ENCODE results near the gene ZNF844. TPM values are rescaled to one million over a fixed set of nuclear protein-coding genes. Genes with fewer than 3 reads are reported as not detected.

The ZNF844 gene
- total RNA-seq, 4 donors from 2014 or later = 8.0 to 19.0 (median 9.9) TPM

DNA sequence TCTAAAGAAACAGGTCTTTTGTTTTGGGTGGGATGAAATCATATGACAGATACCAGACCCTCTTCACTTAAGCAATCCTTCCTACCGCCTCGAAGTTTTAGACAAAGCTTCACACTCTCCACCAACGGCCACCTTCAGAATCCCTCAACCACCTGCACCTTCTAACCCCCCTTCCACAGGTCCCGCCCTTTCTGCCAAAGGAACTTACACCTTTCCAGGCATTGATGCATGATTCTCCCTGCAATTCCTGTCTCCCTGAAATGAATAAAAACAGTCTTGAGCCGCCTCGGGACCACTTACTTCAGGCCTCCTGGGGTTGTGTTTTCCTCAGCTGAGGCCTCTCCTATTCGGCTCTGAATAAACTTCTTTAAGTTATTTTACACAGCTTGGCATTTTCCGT is 29.9 kb upstream of the ZNF844 start:
- Histone ChIP-seq H3K36me3 (peaks cover 0 to 3% of the 10 kb centered on the region in 2 donors), H3K27ac (peak overlapping the region in 2 of 4 donors; percentile 86 to 94), H3K9me3 (no peaks in the 10 kb centered on the region), H3K27me3 (no peaks in the 10 kb centered on the region), H3K4me3 (peak overlapping the region; percentile 72 to 86), H3K4me1 (peaks cover 0 to 34% (median 0%) of the 10 kb centered on the region in 3 donors)
- TF ChIP-seq POLR2A (IDR thresholded peaks at IDR 0.05) (no peak), POLR2AphosphoS5 (IDR thresholded peaks at IDR 0.05) (no peak), EP300 (IDR thresholded peaks at IDR 0.05) (no peak)
- TF ChIP-seq, protein P1, sequence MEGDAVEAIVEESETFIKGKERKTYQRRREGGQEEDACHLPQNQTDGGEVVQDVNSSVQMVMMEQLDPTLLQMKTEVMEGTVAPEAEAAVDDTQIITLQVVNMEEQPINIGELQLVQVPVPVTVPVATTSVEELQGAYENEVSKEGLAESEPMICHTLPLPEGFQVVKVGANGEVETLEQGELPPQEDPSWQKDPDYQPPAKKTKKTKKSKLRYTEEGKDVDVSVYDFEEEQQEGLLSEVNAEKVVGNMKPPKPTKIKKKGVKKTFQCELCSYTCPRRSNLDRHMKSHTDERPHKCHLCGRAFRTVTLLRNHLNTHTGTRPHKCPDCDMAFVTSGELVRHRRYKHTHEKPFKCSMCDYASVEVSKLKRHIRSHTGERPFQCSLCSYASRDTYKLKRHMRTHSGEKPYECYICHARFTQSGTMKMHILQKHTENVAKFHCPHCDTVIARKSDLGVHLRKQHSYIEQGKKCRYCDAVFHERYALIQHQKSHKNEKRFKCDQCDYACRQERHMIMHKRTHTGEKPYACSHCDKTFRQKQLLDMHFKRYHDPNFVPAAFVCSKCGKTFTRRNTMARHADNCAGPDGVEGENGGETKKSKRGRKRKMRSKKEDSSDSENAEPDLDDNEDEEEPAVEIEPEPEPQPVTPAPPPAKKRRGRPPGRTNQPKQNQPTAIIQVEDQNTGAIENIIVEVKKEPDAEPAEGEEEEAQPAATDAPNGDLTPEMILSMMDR (IDR thresholded peaks at IDR 0.05) = no peak
- ATAC-seq = no peak
- WGBS, 2 donors (ENCODE audit: low coverage in 1 of 2) = 30 to 31% methylated on average over 7 to 8 of the region's 8 CpGs

- Histone ChIP-seq H3K27me3 (no peaks in the 10 kb centered on the region), H3K27ac (peak within 1 kb of the TSS; percentile 71 to 94 (median 88)), H3K4me3 (peak within 1 kb of the TSS; percentile 72 to 86), H3K9me3 (no peaks in the 10 kb centered on the region), H3K36me3 (no peaks in the 10 kb centered on the region), H3K4me1 (peaks cover 0 to 34% (median 0%) of the 10 kb centered on the region in 3 donors)
- TF ChIP-seq, protein P1 (IDR thresholded peaks at IDR 0.05) = no peak
- TF ChIP-seq POLR2AphosphoS5 (IDR thresholded peaks at IDR 0.05) = peak; percentile 58
- no peak for TF ChIP-seq EP300 (IDR thresholded peaks at IDR 0.05)
- peak in 1 of 2 donors; percentile 55 for TF ChIP-seq POLR2A (IDR thresholded peaks at IDR 0.05)
- ATAC-seq = peak; percentile 100
- WGBS, 2 donors (ENCODE audit: low coverage in 1 of 2) = 0% methylated on average over 4 to 13 of the region's 68 CpGs
Measured at GRCh38 chr19:12035220-12036172, 29.0 kb upstream of the ZNF844 start, which contains the start of gene ZNF433. Gene ZNF433 (minus strand): TSS chr19:12035679. CDS start chr19:12035539, 140 bp downstream.

GRCh38 chr19:12042893-12043292 is 21.6 kb upstream of the ZNF844 start:
- H3K4me1 ChIP-seq = no peaks in the 10 kb centered on the region
- no peak overlapping the region for H3K27ac ChIP-seq
- ATAC-seq = no peak
- H3K27me3 ChIP-seq = no peaks in the 10 kb centered on the region
- H3K36me3 ChIP-seq = peaks cover 0 to 16% of the 10 kb centered on the region in 2 donors
- no peak overlapping the region for H3K4me3 ChIP-seq
- TF ChIP-seq EP300 (IDR thresholded peaks at IDR 0.05) = no peak
- TF ChIP-seq POLR2A (IDR thresholded peaks at IDR 0.05) = no peak
- TF ChIP-seq, protein P1 (IDR thresholded peaks at IDR 0.05) = no peak
- no peak for TF ChIP-seq POLR2AphosphoS5 (IDR thresholded peaks at IDR 0.05)
- H3K9me3 ChIP-seq = peaks cover 0 to 35% (median 6%) of the 10 kb centered on the region in 3 donors

DNA sequence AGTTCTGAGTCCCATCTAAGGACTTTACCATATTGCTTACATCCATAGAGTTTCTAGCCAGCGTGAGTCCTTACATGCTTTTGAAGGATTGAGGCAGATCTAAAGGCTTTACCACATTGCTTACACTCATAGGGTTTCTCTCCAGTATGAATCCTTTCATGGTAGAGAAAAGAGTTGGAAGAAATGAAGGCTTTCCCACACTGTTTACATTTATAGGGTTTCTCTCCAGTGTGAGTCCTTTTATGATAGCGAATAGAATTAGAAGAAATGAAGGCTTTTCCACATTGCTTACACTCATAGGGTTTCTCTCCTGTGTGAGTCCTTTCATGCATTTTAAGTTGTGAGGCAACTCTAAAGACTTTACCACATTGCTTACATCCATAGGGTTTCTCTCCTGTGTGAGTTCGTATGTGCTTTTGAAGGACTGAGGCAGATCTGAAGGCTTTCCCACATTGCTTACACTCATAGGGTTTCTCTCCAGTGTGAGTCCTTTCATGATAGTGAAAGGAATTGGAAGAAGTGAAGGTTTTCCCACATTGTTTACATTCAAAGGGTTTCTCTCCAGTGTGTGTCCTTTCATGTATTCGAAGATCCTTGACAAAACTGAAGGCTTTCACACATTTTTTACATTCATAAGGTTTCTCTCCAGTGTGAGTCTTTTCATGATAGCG is 20.6 kb upstream of the ZNF844 start:
- WGBS, 2 donors (ENCODE audit: low coverage in 1 of 2) = 85 to 95% methylated on average over 4 to 5 of the region's 5 CpGs
- Histone ChIP-seq H3K27ac (no peak overlapping the region), H3K4me3 (no peak overlapping the region), H3K36me3 (peaks cover 0 to 16% of the 10 kb centered on the region in 2 donors), H3K4me1 (no peaks in the 10 kb centered on the region), H3K27me3 (no peaks in the 10 kb centered on the region), H3K9me3 (peaks cover 0 to 35% (median 6%) of the 10 kb centered on the region in 3 donors)
- TF ChIP-seq POLR2AphosphoS5 (IDR thresholded peaks at IDR 0.05) = no peak
- TF ChIP-seq POLR2A (IDR thresholded peaks at IDR 0.05) = no peak
- TF ChIP-seq EP300 (IDR thresholded peaks at IDR 0.05) = no peak
- TF ChIP-seq, protein P1 (IDR thresholded peaks at IDR 0.05) = no peak
- ATAC-seq = no peak

Measured in gastroesophageal sphincter (tissue), 4 donors.